ENCODE measurements around the gene MAST4. TPM values are rescaled to one million over a fixed set of nuclear protein-coding genes. Genes with fewer than 3 reads are reported as not detected.

The MAST4 gene
- total RNA-seq, 4 donors from 2014 or later = 8.2 to 203 (median 35.5) TPM

DNA sequence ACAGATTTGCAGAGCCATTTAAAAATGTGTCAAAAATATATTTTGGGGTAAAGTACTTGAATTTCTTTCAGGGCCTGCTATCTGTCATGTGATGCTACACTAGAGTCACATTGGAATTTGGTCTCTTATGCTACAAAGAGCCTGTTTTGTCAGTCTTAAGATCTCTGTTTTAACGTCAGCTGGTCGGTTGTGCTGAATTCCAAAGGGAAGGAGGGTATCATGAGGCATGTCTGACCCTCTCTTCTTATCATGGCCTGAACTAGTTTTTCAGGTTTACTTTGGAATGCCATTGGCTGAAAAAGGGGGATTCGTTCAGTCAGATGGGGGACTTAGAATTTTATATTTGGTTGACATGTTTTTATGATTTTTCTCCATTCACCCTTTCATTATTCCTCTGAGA lies 309.8 kb downstream of the MAST4 start:
- Histone ChIP-seq H3K9me3 (no peaks in the 10 kb centered on the region), H3K4me1 (no peaks in the 10 kb centered on the region), H3K27ac (no peak overlapping the region), H3K4me3 (no peak overlapping the region), H3K36me3 (no peaks in the 10 kb centered on the region), H3K27me3 (no peaks in the 10 kb centered on the region)
- DNase-seq = no peak
- no peak for TF ChIP-seq CTCF (IDR thresholded peaks at IDR 0.05)
- TF ChIP-seq POLR2A (IDR thresholded peaks at IDR 0.05) = no peak
- intact Hi-C loops (cut with DNase I; ENCODE audit: low total_unique reads) = no loop called here

- no peak overlapping the region for H3K27ac ChIP-seq
- H3K9me3 ChIP-seq = no peaks in the 10 kb centered on the region
- no peaks in the 10 kb centered on the region for H3K4me1 ChIP-seq
- H3K4me3 ChIP-seq = no peak overlapping the region
- DNase-seq = no peak
- no peak for TF ChIP-seq CTCF (IDR thresholded peaks at IDR 0.05)
- no peak for TF ChIP-seq POLR2A (IDR thresholded peaks at IDR 0.05)
- no peaks in the 10 kb centered on the region for H3K36me3 ChIP-seq
- no peaks in the 10 kb centered on the region for H3K27me3 ChIP-seq
- intact Hi-C loops (cut with DNase I; ENCODE audit: low total_unique reads) = no loop called here
Measured at GRCh38 chr5:66908230-66908629, 312.0 kb downstream of the MAST4 start.

- intact Hi-C loops (cut with DNase I; ENCODE audit: low total_unique reads) = no loop called here
- TF ChIP-seq CTCF (IDR thresholded peaks at IDR 0.05) = no peak
- TF ChIP-seq POLR2A (IDR thresholded peaks at IDR 0.05) = no peak
Measured at GRCh38 chr5:66909364-66909763, 313.2 kb downstream of the MAST4 start.

DNA sequence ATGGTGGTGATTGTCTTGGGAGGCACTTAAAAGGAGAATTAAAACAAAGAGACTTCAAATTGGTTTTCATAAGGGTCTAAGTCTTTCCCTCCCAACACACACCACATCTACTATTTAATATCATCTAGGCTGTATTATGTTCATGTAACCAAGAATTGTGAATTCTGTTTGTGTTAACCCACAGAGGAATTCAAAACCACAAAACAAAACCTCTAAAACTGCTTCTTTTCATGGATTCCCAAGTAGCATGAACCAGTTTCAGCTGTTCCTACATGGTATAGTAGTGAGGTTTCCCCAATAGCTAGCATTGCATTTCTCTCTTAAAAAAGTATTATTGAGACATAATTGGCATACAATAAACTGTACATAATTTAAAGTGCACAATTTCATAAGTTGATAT lies 316.6 kb downstream of the MAST4 start:
- no peak for TF ChIP-seq CTCF (IDR thresholded peaks at IDR 0.05)
- no peak for TF ChIP-seq POLR2A (IDR thresholded peaks at IDR 0.05)
- no peaks in the 10 kb centered on the region for H3K36me3 ChIP-seq
- DNase-seq = no peak
- no peak overlapping the region for H3K4me3 ChIP-seq
- intact Hi-C loops (cut with DNase I; ENCODE audit: low total_unique reads) = no loop called here
- no peaks in the 10 kb centered on the region for H3K27me3 ChIP-seq
- H3K27ac ChIP-seq = no peak overlapping the region
- no peaks in the 10 kb centered on the region for H3K4me1 ChIP-seq
- H3K9me3 ChIP-seq = no peaks in the 10 kb centered on the region

More at GRCh38 chr5:66909364-66909763, 313.2 kb downstream of the MAST4 start:
- Histone ChIP-seq H3K9me3 (no peaks in the 10 kb centered on the region), H3K4me3 (no peak overlapping the region), H3K36me3 (no peaks in the 10 kb centered on the region), H3K27ac (no peak overlapping the region), H3K4me1 (no peaks in the 10 kb centered on the region), H3K27me3 (no peaks in the 10 kb centered on the region)
- DNase-seq = no peak

- intact Hi-C loops (cut with DNase I; ENCODE audit: low total_unique reads) = no loop called here
- TF ChIP-seq POLR2A (IDR thresholded peaks at IDR 0.05) = no peak
- no peak for TF ChIP-seq CTCF (IDR thresholded peaks at IDR 0.05)
- Histone ChIP-seq H3K36me3 (no peaks in the 10 kb centered on the region), H3K4me3 (no peak overlapping the region), H3K27me3 (no peaks in the 10 kb centered on the region), H3K4me1 (no peaks in the 10 kb centered on the region), H3K27ac (no peak overlapping the region), H3K9me3 (no peaks in the 10 kb centered on the region)
- DNase-seq = no peak
Measured at GRCh38 chr5:66915531-66915930, 319.3 kb downstream of the MAST4 start.

Data from uterus (tissue), 4 donors.